Dermis blood vessel endothelial cell (primary cell): ENCODE measurements around the gene HGS. TPM values are rescaled to one million over a fixed set of nuclear protein-coding genes. Genes with fewer than 3 reads are reported as not detected.

ENCODE experiments used
- DNase-seq: peaks from one replicate; pipeline ENCODE4 v3.0.0; 2010
- total RNA-seq: library from RNA; depleted of rRNA; stranded (reverse); fragments of >200 nt; gene quantifications from 2 replicates; pipeline ENCODE4 v1.2.3, GENCODE V29; 2014

The HGS gene
- total RNA-seq, 1 donor from 2014 or later, result 59.7 TPM

GRCh38 chr17:81656118-81656743 is 27.6 kb upstream of the HGS start, which contains the start of gene PDE6G:
PDE6G (minus strand) TSS chr17:81656542; CDS start chr17:81653305, 3,237 bp downstream.
- DNase-seq, result no peak

- DNase-seq, result peak; percentile 75
Measured at GRCh38 chr17:81656835-81657234, 27.0 kb upstream of the HGS start.

- DNase-seq, result no peak
Measured at GRCh38 chr17:81659038-81659437, 24.8 kb upstream of the HGS start.

GRCh38 chr17:81660441-81660840 is 23.4 kb upstream of the HGS start:
- DNase-seq, result no peak

- no peak for DNase-seq
Measured at GRCh38 chr17:81662002-81662401, 21.8 kb upstream of the HGS start.

- DNase-seq, result no peak
Measured at GRCh38 chr17:81664051-81664470, 19.8 kb upstream of the HGS start.

- DNase-seq, result peak; percentile 48
Measured at GRCh38 chr17:81665205-81666091, 18.4 kb upstream of the HGS start.

- peak; percentile 62 for DNase-seq
Measured at GRCh38 chr17:81666092-81666341, 17.8 kb upstream of the HGS start.

- peak; percentile 98 for DNase-seq
Measured at GRCh38 chr17:81666342-81667191, 17.2 kb upstream of the HGS start, which contains the start of the genes CCDC137 and OXLD1. CCDC137 (plus strand) TSS chr17:81666737; CDS start chr17:81666767, 30 bp downstream. OXLD1 (minus strand) TSS chr17:81666605; CDS start chr17:81666577, 28 bp downstream.

GRCh38 chr17:81667754-81668153 is 16.1 kb upstream of the HGS start:
- peak; percentile 18 for DNase-seq

GRCh38 chr17:81672504-81672903 is 11.3 kb upstream of the HGS start:
- no peak for DNase-seq

- DNase-seq, result no peak
Measured at GRCh38 chr17:81672954-81673353, 10.9 kb upstream of the HGS start.

- DNase-seq, result no peak
Measured at GRCh38 chr17:81673561-81674258, 10.1 kb upstream of the HGS start.

- peak; percentile 53 for DNase-seq
Measured at GRCh38 chr17:81675515-81676221, 8.1 kb upstream of the HGS start.

- no peak for DNase-seq
Measured at GRCh38 chr17:81676906-81677305, 6.9 kb upstream of the HGS start.

- no peak for DNase-seq
Measured at GRCh38 chr17:81680150-81680549, 3.7 kb upstream of the HGS start.

GRCh38 chr17:81681672-81682071 is 2.1 kb upstream of the HGS start:
- no peak for DNase-seq

GRCh38 chr17:81682565-81683207 is 1.1 kb upstream of the HGS start:
- peak; percentile 19 for DNase-seq

GRCh38 chr17:81683208-81683583 is 615 bp upstream of the HGS start:
- no peak for DNase-seq

GRCh38 chr17:81684442-81684911 is 666 bp downstream of the HGS start:
- DNase-seq, result no peak

- peak; percentile 60 for DNase-seq
Measured at GRCh38 chr17:81685108-81685507, 1.3 kb downstream of the HGS start.
